Measurements from ENCODE around the gene CMTM6. TPM values are rescaled to one million over a fixed set of nuclear protein-coding genes. Genes with fewer than 3 reads are reported as not detected.

The CMTM6 gene
- total and polyA plus RNA-seq, 10 of the 15 experiments (the other 5 are each of a cell fraction or from before 2014, with no cell fraction given) = 27.1 to 97.3 (median 61.4) TPM

GRCh38 chr3:32432711-32433530, 69.7 kb downstream of the CMTM6 start (continued):
- no peak for TF ChIP-seq CUX1 (IDR thresholded peaks at IDR 0.05; ENCODE audit: insufficient replicate concordance, low read depth, low read length)
- TF ChIP-seq SIX5 (IDR thresholded peaks at IDR 0.05; ENCODE audit: low read depth, low read length, severe bottlenecking) = no peak
- TF ChIP-seq MLLT1 (IDR thresholded peaks at IDR 0.05) = peak; percentile 70
- no peak for TF ChIP-seq RFX5 (IDR thresholded peaks at IDR 0.05; ENCODE audit: low read depth, low read length)
- TF ChIP-seq ESRRA (IDR thresholded peaks at IDR 0.05; ENCODE audit: low read length) = no peak
- peak; percentile 96 for TF ChIP-seq NR2F1 (conservative IDR thresholded peaks at IDR 0.05)
- no peak for TF ChIP-seq HSF1 (IDR thresholded peaks at IDR 0.05; ENCODE audit: low read depth, low read length)
- no peak for TF ChIP-seq ZBTB11 (CRISPR knock-in tag; IDR thresholded peaks at IDR 0.05)
- no peak for TF ChIP-seq RAD21 (IDR thresholded peaks at IDR 0.05; ENCODE audit: insufficient read depth, low read depth, low read length)
- no peak for TF ChIP-seq SMAD5 (IDR thresholded peaks at IDR 0.05; ENCODE audit: low read depth)
- peak; percentile 65 for TF ChIP-seq PKNOX1 (IDR thresholded peaks at IDR 0.05)
- TF ChIP-seq MAX (IDR thresholded peaks at IDR 0.05; ENCODE audit: low read depth, low read length) = no peak

Data from GM12878 (cell line).